ENCODE measurements around the gene EXOSC5. TPM values are rescaled to one million over a fixed set of nuclear protein-coding genes. Genes with fewer than 3 reads are reported as not detected.
A peak's percentile ranks its signal among the peaks of the same experiment; 100 is the strongest.

EXOSC5 gene
- total RNA-seq, 2 experiments from 2014 or later: 32.7 to 47.8 TPM

DNA sequence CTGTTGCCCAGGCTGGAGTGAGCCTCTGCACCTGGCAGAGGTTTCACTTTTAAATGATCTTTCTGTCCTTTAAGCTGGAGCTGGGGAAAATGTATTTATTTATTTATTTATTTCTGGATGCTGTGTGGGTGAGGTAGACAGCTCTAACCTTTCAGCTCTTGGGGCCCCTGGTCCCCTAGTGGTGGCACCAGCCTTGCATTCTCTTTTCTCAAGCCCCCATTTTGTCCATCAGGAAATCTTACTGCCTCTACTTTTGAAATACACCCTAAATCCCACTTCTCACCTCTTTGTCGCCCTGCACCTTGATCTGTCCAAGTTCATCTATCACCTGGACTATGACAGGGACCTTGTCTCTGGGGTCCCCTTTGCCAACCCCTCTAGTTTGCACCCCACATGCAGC is 31.1 kb downstream of the EXOSC5 start:
- Mint-ChIP-seq H3K27me3 (no peaks in the 10 kb centered on the region), H3K27ac (no peak overlapping the region), H3K9me3 (ENCODE audit: low read depth) (no peaks in the 10 kb centered on the region), H3K4me1 (peaks cover 21% of the 10 kb centered on the region), H3K4me3 (no peak overlapping the region), H3K36me3 (ENCODE audit: low read depth) (peaks cover 2% of the 10 kb centered on the region)
- ChIA-PET CTCF (interaction anchor here (0.6 to 1.1 kb wide), 3 partner anchors 14 to 83 kb away, joined by 3 to 4 read pairs (median 4); no protein-coding TSS in a partner anchor), POLR2A (interaction anchor here (0.5 kb wide), 1 partner anchor 17 kb away, joined by 6 read pairs; no protein-coding TSS in a partner anchor)
- DNase-seq (peak; percentile 52), ATAC-seq (no peak)
- intact Hi-C loops (cut with DNase I, micrococcal nuclease): no loop called here

DNA sequence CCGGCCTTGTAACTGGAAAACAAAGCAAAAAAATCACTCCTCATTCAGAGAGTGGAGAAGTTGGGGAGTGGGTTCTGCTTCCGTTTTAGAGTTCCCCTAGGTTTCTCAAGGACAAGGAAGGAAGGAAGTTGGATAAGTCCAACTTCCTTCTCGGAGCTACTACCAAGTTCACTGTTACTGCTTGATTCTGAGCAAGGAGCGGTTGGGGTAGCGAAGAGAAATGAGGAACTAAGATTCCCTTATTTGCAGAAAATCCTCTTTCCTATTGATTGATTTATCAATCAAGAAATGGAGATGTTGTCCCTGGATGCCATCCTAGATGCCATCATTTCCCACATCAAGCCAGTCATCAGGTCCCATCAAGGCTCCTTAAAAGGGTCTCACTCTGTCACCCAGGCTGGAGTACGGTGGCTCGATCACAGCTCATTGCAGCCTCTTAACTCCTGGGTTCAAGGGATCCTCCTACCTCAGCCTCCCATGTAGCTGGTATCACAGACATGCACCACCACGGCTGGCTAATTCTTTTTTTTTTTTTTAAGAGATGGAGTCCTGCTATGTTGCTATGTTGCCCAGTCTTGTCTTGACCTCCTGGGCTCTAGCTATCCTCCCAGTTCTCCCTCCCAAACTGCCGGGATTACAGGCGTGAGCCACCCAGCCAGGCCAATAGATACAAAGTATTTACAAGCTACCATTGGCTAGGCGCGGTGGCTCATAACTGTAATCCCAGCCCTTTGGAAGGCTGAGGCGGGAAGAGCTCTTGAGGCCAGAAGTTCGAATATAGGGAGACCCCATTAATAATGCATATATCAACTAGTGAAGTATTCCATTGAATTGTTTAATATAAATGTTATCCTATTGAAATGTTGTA is 32.4 kb downstream of the EXOSC5 start:
- H3K4me1 Mint-ChIP-seq: peaks cover 24% of the 10 kb centered on the region
- ATAC-seq (no peak), DNase-seq (no peak)
- ChIA-PET CTCF (interaction anchor here (1.0 to 2.9 kb wide), 11 partner anchors 9 to 729 kb away, joined by 3 to 24 read pairs (median 5); partner anchors contain the start of genes DMAC2, TGFB1 and TMEM91), POLR2A (interaction anchor here (0.9 to 3.1 kb wide), 4 partner anchors 12 to 167 kb away, joined by 4 to 20 read pairs (median 12); partner anchors contain the start of genes HNRNPUL1 and TGFB1)
- H3K4me3 Mint-ChIP-seq: peak overlapping the region; percentile 92
- H3K27ac Mint-ChIP-seq: peak overlapping the region; percentile 98
- no peaks in the 10 kb centered on the region for H3K9me3 Mint-ChIP-seq (ENCODE audit: low read depth)
- H3K36me3 Mint-ChIP-seq (ENCODE audit: low read depth): peaks cover 2% of the 10 kb centered on the region
- intact Hi-C loops (cut with DNase I, micrococcal nuclease): loop anchor here (1.0 kb wide), 7 partner anchors 13 to 614 kb away; partner anchors contain the start of genes BCKDHA (in 2 of the 2), DMAC2 (in 2 of the 2), EXOSC5 (in 2 of the 2) and ACTMAP (in 1 of the 2)
- H3K27me3 Mint-ChIP-seq: no peaks in the 10 kb centered on the region

DNA sequence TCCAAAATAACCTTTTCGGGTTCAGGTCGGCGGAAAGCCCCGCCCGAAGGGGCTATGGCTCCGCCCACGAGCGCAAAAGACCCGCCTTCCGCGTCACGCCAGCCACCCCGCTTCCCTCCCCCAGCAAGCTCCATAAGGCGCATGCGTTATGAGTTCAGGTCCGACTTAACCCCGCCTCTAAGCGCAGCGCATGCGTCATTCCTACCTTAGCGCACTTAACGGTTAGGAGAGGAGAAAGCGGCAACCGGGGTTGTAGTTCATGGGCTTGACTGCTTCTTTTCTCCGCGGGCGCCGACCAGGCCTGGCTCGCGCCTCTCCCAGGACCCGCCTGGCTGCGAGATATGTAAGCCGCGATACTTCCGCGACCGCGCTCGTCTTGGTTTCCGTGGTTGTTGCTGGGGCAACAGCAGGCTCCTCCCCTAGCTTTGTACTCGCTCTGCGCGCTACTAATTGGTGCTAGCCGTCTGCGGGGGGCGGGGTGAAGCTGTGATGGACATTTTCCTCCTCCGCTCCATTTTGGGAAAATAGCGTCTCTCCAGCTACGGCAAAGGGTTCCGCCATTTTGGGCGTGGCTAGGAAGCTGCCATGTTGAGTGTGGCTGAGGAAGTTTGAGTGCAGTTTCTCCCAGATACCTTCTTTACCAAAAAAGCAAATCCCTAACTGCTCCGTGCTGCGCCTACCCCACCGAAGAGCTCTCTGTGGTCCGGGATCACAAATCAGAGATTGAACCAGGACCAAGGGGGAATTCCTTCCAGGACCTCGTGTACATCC is 33.2 kb downstream of the EXOSC5 start, which contains the start of gene B9D2:
TSS of gene B9D2 (minus strand) at position 397 of the 771 bp plus-strand sequence. CDS start 630 bp downstream, outside the sequence.
- POLR2A ChIA-PET: interaction anchor here (0.7 to 3.1 kb wide), 6 partner anchors 11 to 168 kb away, joined by 4 to 20 read pairs (median 7); partner anchors contain the start of genes DMAC2, HNRNPUL1, TGFB1 and TMEM91
- peak within 1 kb of the TSS; percentile 92 for H3K4me3 Mint-ChIP-seq
- intact Hi-C loops (cut with DNase I, micrococcal nuclease): loop anchor here (1.0 kb wide), 8 partner anchors 10 to 614 kb away; partner anchors contain the start of genes BCKDHA (in 2 of the 2), DMAC2 (in 2 of the 2), EXOSC5 (in 2 of the 2) and ACTMAP (in 1 of the 2)
- peaks cover 2% of the 10 kb centered on the region for H3K36me3 Mint-ChIP-seq (ENCODE audit: low read depth)
- DNase-seq: peak; percentile 99
- CTCF ChIA-PET: interaction anchor here (0.6 to 2.9 kb wide), 16 partner anchors 9 to 728 kb away, joined by 3 to 24 read pairs (median 4); partner anchors contain the start of genes DMAC2, TGFB1 and TMEM91
- ATAC-seq: peak; percentile 95
- H3K27me3 Mint-ChIP-seq: no peaks in the 10 kb centered on the region
- H3K4me1 Mint-ChIP-seq: peaks cover 29% of the 10 kb centered on the region
- peak within 1 kb of the TSS; percentile 98 for H3K27ac Mint-ChIP-seq
- H3K9me3 Mint-ChIP-seq (ENCODE audit: low read depth): no peaks in the 10 kb centered on the region

DNA sequence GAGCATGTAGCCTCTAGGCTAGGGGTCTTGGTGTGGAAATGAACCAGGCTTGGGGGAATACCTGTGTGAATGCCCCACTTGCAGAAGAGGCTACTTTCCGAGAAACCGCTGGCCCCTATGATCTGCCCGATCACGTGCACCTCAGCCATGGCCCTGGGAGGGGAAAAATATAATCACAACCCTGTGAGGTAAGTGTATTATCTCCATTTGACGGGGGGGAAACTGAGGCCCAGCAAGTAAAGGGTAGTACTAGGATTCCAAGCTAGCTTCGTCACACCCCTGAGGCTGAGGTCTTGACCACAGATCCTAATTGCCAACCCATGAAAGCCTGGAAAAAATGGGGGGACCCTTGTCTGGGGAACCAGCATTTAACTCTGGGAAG is 33.8 kb downstream of the EXOSC5 start:
- no peaks in the 10 kb centered on the region for H3K27me3 Mint-ChIP-seq
- ChIA-PET POLR2A (interaction anchor here (0.7 to 3.1 kb wide), 5 partner anchors 10 to 100 kb away, joined by 5 to 20 read pairs (median 8); partner anchors contain the start of genes DMAC2, HNRNPUL1, TGFB1 and TMEM91), CTCF (interaction anchor here (0.9 to 2.9 kb wide), 11 partner anchors 8 to 234 kb away, joined by 3 to 24 read pairs (median 5); partner anchors contain the start of genes DMAC2 and TGFB1)
- H3K36me3 Mint-ChIP-seq (ENCODE audit: low read depth): peaks cover 2% of the 10 kb centered on the region
- peak overlapping the region; percentile 98 for H3K27ac Mint-ChIP-seq
- H3K4me1 Mint-ChIP-seq: peaks cover 34% of the 10 kb centered on the region
- DNase-seq: no peak
- H3K4me3 Mint-ChIP-seq: peak overlapping the region; percentile 92
- intact Hi-C loops (cut with DNase I, micrococcal nuclease): loop anchor here in 1 of 2 experiments (1.0 kb wide), 1 partner anchor 9 kb away; no protein-coding TSS in a partner anchor
- H3K9me3 Mint-ChIP-seq (ENCODE audit: low read depth): no peaks in the 10 kb centered on the region
- no peak for ATAC-seq

DNA sequence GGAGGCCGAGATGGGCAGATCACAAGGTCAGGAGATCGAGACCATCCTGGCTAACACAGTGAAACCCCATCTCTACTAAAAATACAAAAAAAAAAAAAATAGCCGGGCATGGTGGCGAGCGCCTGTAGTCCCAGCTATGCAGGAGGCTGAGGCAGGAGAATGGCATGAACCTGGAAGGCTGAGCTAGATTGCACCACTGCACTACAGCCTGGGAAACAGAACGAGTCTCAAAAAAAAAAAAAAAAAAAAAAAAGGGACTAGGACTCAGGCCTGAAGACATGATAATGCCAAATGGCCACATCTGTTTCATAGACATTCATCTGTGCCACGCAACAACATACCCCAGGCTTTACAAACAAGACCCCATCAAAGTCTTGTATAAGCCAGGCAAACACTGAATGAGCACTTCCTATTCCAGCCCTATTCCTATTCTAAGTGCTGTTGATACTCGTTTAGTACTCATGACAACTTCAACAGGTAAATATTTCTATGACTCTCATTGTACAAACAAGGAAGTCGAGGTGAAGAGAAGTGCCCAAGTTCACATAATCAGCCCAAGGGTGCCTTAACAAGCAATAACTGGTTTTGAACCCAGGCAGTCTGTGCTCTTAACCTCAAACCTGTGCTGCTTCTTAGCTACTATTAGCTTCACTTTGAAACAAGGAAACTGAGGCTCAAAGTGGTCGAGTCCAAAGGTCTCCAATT is 34.9 kb downstream of the EXOSC5 start:
- peaks cover 41% of the 10 kb centered on the region for H3K4me1 Mint-ChIP-seq
- intact Hi-C loops (cut with DNase I, micrococcal nuclease): no loop called here
- no peaks in the 10 kb centered on the region for H3K9me3 Mint-ChIP-seq (ENCODE audit: low read depth)
- ChIA-PET POLR2A (interaction anchor here (3.1 kb wide), 1 partner anchor 99 kb away, joined by 20 read pairs; the partner anchor contains the start of gene HNRNPUL1), CTCF (interaction anchor here (1.9 to 2.9 kb wide), 2 partner anchors 10 to 78 kb away, joined by 8 to 19 read pairs; partner anchors contain the start of genes DMAC2 and TGFB1)
- no peak overlapping the region for H3K27ac Mint-ChIP-seq
- H3K4me3 Mint-ChIP-seq: no peak overlapping the region
- no peak for DNase-seq
- ATAC-seq: no peak
- peaks cover 2% of the 10 kb centered on the region for H3K36me3 Mint-ChIP-seq (ENCODE audit: low read depth)
- H3K27me3 Mint-ChIP-seq: no peaks in the 10 kb centered on the region

DNA sequence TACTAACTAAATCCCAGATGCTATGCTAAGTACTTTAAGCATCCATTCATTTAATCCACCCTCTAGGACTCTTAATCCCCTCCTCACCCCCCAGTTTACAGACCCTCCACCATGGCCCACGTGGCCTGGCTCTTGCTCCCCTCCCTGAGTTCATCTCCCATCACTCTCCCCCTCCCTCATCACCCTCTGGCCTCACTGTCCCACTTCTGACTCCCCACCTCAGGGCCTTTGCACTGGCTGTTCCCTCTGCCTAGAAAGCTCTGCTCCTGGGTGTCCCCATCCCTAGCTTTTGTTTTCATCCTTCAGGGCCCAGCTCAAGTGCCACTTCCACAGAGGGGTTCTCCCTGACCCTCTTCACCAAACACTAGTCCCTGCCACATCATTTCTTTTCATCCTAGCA is 37.4 kb downstream of the EXOSC5 start:
- Mint-ChIP-seq H3K36me3 (ENCODE audit: low read depth) (peaks cover 5% of the 10 kb centered on the region), H3K27me3 (no peaks in the 10 kb centered on the region), H3K4me1 (peaks cover 60% of the 10 kb centered on the region), H3K9me3 (ENCODE audit: low read depth) (no peaks in the 10 kb centered on the region), H3K4me3 (no peak overlapping the region), H3K27ac (peak overlapping the region; percentile 57)
- ChIA-PET POLR2A (interaction anchor here (0.6 kb wide), 1 partner anchor 23 kb away, joined by 3 read pairs; no protein-coding TSS in a partner anchor), CTCF (interaction anchor here (0.7 kb wide), 1 partner anchor 8 kb away, joined by 5 read pairs; no protein-coding TSS in a partner anchor)
- ATAC-seq (no peak), DNase-seq (no peak)
- intact Hi-C loops (cut with DNase I, micrococcal nuclease): no loop called here

DNA sequence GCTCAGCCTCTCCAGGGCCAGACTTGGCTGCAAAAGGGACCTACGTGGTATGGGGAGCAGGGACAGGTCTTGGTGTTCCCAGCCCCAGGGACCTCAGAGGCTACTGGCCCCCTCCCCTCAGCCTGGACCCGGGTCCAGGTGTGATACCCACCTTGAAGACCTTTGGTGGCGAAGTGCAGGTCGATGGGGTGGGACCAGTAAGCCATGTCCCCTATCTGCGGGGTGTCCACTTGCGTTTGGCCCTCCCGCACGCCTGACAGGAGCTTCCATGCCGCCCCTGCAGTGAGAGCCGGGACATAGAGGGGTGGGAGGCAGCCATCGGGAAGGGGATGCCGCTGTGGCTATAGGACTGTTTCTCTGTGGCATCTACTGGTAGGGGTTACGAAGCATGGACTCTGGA is 39.4 kb downstream of the EXOSC5 start:
- ATAC-seq (no peak), DNase-seq (no peak)
- H3K4me3 Mint-ChIP-seq: no peak overlapping the region
- ChIA-PET CTCF (interaction anchor here (0.6 kb wide), 1 partner anchor 91 kb away, joined by 3 read pairs; no protein-coding TSS in a partner anchor), POLR2A (no interaction called here)
- no peaks in the 10 kb centered on the region for H3K27me3 Mint-ChIP-seq
- peaks cover 53% of the 10 kb centered on the region for H3K4me1 Mint-ChIP-seq
- peaks cover 5% of the 10 kb centered on the region for H3K36me3 Mint-ChIP-seq (ENCODE audit: low read depth)
- H3K27ac Mint-ChIP-seq: peak overlapping the region; percentile 98
- intact Hi-C loops (cut with DNase I, micrococcal nuclease): no loop called here
- no peaks in the 10 kb centered on the region for H3K9me3 Mint-ChIP-seq (ENCODE audit: low read depth)

DNA sequence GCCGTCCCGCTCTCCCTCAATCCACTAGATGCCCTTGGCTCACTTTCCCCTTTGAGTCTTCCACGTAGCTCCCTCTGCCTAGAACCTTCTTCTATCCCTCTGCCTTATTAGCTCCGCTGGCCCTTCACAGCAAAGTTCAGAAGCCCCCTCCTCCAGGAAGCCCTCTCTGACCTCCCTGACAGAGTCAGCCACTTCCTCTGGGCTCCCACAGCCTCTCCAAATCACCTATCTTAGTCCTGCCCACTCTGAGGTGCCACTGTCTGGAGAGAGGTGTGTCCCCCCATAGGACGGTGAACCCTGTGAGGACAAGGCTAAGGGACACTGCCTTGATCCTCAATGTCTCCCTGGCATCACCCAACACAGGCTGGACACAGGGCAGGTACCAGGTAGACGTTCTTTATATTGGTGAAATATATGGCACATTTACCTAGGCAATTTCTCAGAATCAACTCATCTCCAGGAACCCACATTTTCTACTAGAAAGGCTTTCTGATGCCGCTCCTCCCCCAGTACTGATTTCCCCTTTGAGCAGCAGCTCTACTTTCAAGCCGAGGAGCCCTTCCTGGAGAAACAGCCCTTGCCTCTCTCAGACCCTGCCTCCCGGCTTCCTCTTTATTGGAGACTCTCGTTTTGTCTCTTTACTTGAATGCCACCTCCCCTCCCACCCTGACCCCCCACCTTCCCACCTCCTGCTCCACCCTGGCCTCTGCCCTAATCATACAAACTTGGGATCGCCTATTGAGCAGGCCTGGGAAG is 40.0 kb downstream of the EXOSC5 start:
- DNase-seq (peak; percentile 55), ATAC-seq (peak; percentile 9)
- POLR2A ChIA-PET: interaction anchor here (0.5 kb wide), 1 partner anchor 192 kb away, joined by 6 read pairs; no protein-coding TSS in a partner anchor
- no peaks in the 10 kb centered on the region for H3K27me3 Mint-ChIP-seq
- H3K4me1 Mint-ChIP-seq: peaks cover 50% of the 10 kb centered on the region
- H3K9me3 Mint-ChIP-seq (ENCODE audit: low read depth): no peaks in the 10 kb centered on the region
- peaks cover 5% of the 10 kb centered on the region for H3K36me3 Mint-ChIP-seq (ENCODE audit: low read depth)
- H3K4me3 Mint-ChIP-seq: peak overlapping the region; percentile 44
- intact Hi-C loops (cut with DNase I, micrococcal nuclease): no loop called here
- H3K27ac Mint-ChIP-seq: peak overlapping the region; percentile 98
- CTCF ChIA-PET: interaction anchor here (0.6 kb wide), 1 partner anchor 10 kb away, joined by 3 read pairs; no protein-coding TSS in a partner anchor

DNA sequence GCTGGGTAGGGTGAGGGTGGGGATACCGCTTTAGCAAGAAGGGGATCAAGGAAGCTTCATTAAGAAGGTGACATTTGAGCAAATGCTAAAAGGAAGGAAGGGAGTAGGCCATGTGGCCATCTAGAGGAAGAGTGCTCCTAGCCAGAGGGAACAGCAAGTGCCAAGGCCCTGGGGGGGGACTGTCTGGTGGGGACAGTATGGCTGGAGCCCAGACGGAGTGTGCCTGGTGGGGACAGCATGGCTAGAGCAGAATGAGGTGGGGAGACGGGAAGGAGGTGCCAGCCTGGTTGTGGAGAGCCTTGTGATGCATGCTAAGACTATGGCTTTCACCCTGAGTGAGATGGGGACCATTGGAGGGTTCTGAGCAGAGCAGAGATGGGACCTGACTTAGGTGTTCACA is 41.4 kb downstream of the EXOSC5 start:
- H3K4me3 Mint-ChIP-seq: peak overlapping the region; percentile 44
- no peaks in the 10 kb centered on the region for H3K9me3 Mint-ChIP-seq (ENCODE audit: low read depth)
- intact Hi-C loops (cut with DNase I, micrococcal nuclease): loop anchor here in 1 of 2 experiments (2.0 kb wide), 1 partner anchor 605 kb away; the partner anchor contains the start of genes ACTMAP and SNRPA
- DNase-seq (no peak), ATAC-seq (no peak)
- no peaks in the 10 kb centered on the region for H3K27me3 Mint-ChIP-seq
- peaks cover 53% of the 10 kb centered on the region for H3K4me1 Mint-ChIP-seq
- H3K27ac Mint-ChIP-seq: peak overlapping the region; percentile 98
- ChIA-PET CTCF (interaction anchor here (1.2 to 2.9 kb wide), 2 partner anchors 8 to 213 kb away, joined by 4 to 24 read pairs; partner anchors contain the start of gene B9D2), POLR2A (no interaction called here)
- peaks cover 12% of the 10 kb centered on the region for H3K36me3 Mint-ChIP-seq (ENCODE audit: low read depth)
